GM15510 (cell line): ENCODE results near the gene RPS14.
A peak's percentile ranks its signal among the peaks of the same experiment; 100 is the strongest.

ENCODE experiments used
- POLR2A ChIP-seq: IDR thresholded peaks from 3 replicates; pipeline ENCODE4 v1.6.1; 2011; ENCODE audit warnings: borderline replicate concordance; ENCODE audit not compliant: insufficient read length; ENCODE audit errors: extremely low read depth

RPS14 gene

DNA sequence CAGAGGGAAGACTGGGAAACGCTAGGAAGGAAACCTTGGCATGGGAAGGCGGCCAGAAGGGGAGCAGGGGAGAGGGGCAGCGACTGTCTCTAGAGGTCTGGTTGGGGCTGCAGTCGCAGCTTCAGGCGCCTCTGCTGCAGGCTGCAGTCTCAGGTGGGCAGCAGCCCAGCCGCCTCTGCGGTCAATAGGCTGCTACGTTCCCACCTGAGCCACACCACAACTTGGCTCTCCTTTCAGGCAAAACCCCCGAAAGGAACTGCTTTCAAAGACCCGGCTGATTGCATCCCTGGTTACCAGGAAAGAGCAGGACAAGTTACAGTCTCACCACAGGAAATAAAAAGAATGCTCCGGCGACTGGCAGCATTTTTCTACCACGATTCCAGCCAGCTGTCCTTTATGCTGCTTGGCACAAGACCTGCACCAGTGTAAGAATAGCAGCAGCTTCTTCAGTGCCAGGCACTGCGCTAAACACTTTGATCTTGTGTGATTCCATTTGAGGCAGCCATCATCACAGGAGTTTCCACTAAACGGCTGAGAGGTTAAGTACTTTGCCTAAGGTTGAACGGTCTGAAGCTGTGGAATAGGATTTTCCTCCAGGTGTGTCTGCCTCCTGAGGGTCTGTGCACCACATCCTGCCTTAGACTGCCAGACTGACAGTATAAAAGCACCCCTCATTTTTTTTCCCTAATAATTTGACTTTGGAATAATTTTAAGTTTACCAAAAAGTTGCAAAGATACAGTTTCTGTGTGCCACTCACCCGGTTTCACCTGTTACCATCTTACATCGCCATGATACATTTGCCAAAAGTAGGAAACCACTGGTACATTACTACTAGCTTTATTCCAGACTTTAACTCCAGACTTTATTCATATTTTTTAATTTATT is 7.5 kb downstream of the RPS14 start:
- TF ChIP-seq POLR2A, result no peak

DNA sequence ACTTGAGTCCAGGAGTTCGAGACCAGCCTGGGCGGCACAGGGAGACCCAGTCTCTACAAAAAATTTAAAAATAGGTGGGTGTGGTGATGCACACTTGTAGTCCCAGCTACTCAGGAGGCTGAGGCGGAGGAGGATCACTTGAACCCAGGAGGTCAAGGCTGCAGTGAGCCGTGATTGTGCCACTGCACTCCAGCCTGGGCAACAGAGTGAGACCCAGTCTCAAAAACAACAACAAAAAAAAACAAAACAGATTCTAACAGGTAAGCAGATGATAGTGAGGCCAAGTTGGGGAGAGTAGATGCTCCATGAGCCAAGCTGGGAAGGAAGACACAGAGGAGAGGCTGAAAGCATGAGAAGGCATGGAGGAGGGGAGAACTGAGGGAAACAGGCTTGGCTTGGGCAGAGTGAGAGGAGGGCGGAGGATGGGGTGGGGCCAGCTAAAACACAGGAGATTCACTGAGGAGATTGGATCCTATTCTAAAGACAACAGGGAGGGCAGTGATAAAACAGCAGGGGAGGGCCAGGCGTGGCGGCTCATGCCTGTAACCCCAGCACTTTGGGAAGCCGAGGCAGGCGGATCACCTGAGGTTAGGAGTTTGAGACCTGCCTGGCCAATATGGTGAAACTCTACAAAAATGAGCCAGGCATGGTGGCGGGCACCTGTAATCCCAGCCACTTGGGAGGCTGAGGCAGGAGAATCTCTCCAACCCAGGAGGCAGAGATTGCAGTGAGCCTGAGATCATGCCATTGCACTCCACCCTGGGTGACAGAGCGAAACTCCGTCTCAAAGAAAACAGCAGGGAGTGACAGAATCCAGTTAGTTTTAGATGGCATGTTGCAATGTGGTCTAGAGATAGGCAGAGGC is 8.4 kb downstream of the RPS14 start:
- peak; percentile 9 for TF ChIP-seq POLR2A

DNA sequence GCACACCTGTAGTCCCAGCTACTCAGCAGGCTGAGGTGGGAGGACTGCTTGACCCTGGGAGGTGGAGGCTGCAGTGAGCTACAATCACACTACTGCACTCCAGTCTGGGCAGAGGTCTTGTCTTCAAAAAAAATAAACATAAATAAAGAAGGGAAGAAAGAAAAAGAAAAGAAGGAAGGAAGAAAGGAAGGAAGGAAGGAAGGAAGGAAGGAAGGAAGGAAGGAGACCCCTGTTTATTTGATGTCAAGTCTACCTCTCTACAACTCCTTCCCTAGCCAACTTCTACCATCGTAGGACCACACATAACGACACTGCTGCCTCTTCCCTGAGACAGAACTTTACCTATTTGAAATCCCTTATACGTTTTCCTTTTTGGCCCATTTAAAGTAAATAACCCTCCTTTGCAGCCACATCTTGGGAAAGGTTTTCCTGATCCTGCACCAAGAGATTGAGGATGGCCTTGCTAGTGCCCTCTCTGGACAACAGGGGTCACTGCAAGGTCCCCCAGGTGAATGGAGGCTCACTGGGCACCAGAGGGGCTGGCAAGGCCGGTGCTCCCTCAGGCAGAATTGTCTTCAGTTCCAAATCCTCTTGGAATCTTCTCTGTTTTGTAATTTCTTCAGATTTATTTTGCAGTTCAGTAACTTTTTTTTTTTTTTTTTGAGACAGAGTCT is 10.5 kb downstream of the RPS14 start:
- TF ChIP-seq POLR2A, result no peak

DNA sequence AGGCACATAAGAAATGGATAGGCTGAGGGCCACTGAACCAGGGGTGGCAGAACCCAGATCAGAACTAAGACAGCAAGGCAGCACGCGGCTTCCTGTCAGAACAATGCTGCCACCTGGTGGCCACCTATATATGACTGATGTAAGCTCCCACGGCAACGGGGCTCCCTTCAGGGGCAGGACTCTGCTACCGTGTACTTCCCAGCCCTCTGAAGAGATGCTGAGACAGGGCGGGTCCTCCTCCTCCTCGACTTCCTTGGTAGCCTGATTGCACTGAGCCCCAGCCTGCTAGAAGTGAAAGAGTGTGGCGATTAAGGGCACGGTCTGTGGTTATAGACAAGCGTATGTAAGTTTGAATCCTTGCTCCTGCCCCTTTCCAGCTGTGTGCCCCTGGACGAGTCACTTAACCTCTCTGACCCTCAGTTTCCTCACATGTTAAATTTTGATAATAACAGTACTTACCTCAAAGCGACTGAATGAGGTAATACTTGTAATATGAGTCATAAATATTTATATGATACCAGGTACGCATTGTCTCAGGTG is 13.3 kb downstream of the RPS14 start:
- TF ChIP-seq POLR2A, result no peak

DNA sequence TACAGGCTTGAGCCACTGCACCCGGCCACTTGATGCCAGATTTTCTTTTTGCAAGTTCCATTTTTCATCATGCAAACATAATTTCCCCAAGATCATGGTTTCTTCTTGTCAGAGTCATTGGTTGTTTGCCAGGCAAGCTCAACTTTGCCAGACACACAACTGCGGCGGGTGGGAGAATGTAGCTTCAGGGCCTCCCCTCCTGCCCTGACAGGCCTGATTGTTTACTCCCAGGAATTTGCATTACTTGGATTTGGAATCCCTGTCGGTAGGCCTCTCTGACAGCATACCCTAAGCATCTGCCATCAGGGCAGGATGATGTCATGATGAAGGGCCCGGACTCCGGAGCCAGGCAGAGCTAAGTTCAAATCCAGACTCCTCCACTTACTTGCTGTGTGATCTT is 15.1 kb downstream of the RPS14 start:
- TF ChIP-seq POLR2A, result no peak

DNA sequence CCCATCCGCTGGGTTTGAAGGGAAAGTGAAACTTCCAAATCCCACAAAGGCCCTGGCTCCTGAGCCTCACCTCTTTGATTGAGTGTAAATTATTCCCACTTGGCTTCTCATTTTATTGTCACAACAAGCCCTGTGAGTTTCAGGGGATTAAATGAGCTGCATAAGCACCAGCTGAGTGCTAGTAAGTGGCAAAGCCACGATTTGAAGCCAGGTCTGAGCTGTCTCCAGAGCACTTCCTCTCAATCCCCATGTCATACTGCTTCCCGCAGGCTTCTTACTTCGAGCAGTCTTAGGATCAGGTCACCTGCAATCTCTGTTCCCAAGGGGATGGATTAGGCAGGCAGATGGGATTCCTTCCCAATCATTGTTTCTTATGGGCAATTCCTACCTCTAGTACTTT is 18.0 kb downstream of the RPS14 start:
- TF ChIP-seq POLR2A, result no peak

DNA sequence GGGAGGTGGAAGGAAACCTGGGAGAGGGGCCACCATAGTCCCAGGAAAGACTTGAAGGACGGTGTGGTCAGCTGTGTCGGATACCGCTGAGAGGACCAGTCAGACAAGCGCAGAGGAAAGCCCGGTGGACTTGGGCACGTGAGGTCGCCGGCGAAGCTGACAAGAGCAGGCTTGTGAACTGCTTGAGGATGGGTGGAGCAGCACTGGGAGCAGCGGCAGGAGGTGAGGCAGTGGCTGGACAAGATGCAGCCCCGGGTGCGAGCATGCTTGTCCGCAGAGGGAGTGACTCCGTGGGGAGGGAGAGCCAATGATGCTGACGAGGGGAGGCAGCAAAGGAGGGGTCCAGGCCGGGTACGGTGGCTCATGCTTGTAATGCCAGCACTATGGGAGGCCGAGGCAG is 18.5 kb downstream of the RPS14 start:
- TF ChIP-seq POLR2A, result no peak

DNA sequence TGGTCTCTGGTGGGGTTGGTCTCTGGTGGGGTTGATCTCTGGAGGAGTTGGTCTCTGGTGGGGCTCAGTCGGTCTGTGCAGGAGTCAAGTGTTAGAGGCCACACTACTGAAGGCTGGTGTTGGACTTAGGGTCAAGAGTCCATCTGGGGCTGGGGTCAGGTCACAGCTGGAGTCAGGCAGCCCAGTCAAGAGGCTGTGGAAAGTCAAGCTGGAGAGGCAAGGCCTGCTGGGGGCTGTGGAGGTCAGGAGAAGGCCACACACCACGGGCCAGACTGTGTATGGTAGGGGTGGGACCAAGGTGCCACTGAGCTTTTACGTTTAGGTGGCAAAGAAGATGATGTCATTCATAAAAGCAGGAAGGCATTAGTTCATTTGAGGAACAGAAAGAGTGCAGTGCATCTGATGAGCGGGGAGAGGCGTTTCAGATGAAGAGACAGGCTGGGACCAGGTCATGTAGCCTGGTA is 20.1 kb downstream of the RPS14 start:
- no peak for TF ChIP-seq POLR2A

DNA sequence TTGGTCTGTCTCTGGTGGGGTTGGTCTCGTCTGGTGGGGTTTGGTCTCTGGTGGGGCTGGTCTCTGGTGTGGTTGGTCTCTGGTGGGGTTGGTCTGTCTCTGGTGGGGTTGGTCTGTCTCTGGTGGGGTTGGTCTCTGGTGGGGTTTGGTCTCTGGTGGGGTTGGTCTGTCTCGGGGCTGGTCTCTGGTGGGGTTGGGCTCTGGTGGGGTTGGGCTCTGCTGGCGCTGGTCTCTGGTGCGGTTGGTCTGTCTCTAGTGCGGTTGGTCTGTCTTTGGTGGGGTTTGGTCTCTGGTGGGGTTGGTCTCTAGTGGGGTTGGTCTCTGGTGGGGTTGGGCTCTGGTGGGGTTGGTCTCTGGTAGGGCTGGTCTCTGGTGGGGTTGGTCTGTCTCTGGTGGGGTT is 20.6 kb downstream of the RPS14 start:
- no peak for TF ChIP-seq POLR2A

DNA sequence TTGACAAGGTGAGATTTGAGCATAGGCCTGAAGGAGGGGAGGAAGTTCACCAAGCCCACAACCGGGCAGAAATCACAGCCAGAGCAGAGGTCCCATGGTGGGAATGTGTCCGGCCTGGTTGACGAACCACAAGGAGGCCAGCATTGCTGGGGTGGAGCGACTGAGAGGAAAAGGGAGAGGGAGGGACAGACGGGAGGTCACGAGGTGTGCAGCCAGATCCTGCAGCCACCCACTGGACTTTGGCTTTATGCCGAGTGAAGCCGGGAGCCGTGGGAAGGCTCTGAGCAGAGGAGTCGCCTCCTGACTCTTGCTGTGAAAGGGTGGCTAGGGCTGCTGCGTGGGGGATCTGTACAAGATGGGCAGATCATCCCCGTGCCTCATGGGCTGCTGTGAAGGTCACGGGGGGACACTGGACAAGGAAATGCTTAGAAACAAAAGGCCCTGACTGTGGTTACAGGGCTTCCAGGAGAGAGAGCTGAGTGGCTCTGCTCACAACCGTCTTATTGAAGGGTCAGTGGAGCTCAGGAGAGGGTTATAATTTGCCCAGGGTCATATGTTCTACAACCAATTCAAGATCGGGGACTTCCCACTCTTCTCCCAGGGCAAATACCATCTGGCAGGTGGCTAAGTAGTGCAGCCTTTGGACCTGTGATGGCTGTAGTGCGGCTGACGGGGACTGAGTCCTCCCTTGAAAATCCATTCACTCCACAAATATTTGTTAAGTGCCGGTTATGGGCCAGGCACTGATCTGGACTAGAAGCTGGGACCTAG is 21.2 kb downstream of the RPS14 start:
- no peak for TF ChIP-seq POLR2A

DNA sequence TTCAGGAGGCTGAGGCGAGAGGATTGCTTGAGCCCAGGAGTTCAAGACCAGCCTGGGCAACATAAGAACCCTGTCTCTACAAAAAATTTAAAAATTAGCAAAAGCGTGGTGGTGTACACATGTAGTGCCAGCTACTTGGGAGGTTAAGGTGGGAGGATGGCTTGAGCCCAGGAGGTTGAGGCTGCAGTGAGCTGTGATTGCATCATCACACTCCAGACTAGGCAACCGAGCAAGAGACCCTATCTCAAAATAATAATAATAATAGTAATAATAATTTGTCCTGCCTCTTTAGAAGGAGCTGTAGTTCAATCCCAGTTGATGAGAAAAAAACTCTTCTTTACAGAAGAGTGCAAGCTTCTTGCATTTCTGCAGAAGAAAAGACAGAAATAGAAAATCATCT is 26.8 kb downstream of the RPS14 start:
- TF ChIP-seq POLR2A, result no peak

DNA sequence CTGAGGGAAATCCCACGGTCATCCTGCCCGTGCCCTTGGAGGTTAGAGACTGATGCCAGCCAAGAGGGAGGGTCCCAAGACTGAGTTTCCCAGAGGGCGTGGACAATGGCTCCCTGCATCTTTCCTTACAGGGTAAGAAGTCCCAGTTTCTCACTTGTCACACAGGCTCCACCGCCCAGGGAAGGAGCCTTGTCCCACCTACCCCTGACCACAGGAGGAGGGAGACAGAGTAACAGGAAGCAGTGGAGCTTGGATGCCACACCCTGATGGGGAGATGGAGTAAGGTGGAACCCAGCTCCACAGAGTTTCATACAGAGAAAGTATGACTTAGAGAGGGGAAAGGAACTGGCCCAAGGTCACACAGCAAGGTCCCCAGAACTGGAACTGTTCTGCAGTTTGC is 27.5 kb downstream of the RPS14 start:
- TF ChIP-seq POLR2A, result no peak

DNA sequence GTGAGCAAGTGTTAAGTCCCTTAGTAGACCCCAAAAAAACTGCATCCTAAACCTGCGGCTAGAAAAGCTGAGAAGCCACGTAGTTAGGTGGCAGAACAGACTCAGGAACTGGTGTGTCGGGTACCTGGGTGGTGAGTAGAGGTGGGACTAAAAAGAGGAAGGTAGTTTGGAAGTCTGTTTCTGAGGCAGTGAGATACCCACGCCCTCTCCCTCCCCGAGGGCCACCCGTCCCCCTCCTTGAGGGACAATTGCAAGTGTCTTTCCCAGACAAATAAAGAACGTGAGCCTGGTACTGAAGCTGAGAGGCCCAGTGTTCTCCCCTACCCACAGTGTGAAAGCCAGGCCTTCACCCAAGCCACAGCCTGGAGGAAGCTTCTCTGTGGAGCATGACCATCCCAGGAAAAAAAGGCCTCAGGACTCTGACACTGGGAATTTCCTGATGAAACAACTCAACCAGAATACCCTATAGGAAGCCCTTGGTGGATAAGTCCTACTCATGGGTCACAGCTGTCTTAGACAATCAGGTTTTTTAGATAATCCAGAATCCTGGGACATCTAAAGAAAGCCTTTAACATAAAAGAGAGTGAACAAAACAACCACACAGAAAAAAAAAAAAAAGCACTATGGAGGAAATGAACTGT is 29.8 kb downstream of the RPS14 start:
- TF ChIP-seq POLR2A, result no peak
